NCI-H2029 (cell line): ENCODE measurements around the gene RNASEH2C.
"Not testable (repeated sequence)": the region's sequence is repeated elsewhere in the genome, so short reads cannot be mapped to it uniquely, and the experiment has no call there.

Experiments used
- DNase-seq: peaks from one replicate; lab custom pipeline; 2025; lab: John Stamatoyannopoulos, UW

The RNASEH2C gene

DNA sequence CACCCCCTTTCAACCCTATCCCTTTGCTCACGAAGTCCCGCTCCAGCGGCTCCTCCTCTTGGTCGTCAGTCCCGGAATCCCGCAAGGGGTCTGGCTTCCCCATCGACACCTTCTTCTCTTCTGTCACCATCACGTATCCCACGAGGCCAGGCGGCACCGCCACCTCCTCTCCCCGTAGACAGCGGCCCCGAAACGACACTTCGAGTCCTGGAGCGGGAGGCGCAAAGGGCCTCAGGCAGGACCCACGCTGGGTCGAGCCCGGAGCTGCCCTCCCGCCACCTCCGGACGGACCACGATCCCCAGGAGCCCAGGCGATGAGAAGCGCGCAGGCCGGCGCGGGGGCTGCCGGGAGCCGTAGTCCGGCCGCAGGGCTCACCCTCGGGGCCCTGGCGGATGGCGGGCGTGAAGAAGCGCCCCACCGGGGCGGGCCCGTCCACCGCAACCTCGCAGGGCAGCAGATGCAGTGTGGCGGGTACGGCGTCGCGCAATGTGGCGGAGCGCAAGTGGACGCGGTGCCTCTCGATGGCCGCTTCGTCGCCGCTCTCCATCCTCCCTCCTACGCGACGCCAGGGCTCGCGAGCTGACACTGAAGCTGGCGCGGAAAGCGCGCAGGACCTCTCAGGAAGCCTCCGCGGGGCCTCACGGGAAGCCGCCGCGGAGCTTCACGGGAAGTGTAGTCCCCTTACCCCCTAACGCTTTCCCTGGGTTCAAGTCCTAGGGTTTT, at the start of gene RNASEH2C:
Gene RNASEH2C, minus strand, starts transcription at position 588 of the 724 bp plus-strand sequence. Its CDS starts 40 bp downstream, at position 548.
- peak; percentile 81 for DNase-seq

DNA sequence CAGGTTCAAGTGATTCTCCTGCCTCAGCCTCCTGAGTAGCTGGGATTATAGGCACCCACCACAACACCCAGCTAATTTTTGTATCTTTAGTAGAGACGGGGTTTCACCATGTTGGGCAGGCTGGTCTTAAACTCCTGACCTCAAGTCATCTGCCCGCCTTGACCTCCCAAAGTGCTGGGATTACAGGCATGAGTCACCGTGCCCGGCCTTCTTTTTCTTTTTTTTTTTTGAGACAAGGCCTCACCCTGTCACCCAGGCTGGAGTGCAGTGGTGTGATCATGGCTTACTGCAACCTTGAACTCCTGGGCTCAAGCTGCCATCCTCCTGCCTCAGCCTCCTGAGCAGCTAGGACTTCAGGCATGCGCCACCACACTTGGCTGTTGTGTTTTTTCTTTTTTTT, 47.2 kb upstream of the RNASEH2C start:
- not testable (repeated sequence) for DNase-seq

DNA sequence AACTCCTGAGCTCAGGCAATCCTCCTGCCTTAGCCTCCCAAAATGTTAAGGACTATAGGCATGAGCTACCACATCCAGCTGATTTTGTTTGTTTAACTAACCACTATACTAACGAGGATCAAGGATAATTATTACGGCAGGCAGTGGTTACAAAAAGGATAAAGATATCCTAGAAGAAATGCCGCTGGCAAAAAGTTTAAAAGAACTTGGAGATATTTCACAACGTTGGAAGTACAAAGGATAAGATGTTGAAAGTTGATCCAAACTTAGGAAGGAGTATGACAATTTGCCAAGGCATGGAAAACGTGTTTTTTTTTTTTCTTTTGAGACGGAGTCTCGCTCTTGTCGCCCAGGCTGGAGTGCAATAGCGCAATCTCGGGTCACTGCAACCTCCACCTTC, 46.8 kb upstream of the RNASEH2C start:
- DNase-seq, result no peak

DNA sequence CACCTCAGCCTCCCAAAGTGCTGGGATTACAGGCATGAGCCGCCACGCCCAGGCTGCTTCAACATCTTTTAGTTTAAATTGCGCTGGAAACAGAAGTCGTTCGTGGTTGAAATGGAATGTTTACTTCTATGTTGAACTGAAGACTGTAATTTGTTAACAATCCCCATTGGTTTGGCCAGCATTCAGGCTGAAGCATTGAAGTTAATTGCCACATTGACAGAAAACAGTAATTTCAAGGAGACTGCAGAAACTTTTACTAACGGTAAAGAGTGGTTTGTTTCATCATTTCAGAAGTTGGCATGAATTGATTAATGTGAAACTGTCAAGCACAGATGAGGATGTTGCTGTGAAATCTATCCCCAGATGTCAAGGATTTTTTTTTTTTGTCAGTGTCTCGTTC, 45.9 kb upstream of the RNASEH2C start:
- no peak for DNase-seq

DNA sequence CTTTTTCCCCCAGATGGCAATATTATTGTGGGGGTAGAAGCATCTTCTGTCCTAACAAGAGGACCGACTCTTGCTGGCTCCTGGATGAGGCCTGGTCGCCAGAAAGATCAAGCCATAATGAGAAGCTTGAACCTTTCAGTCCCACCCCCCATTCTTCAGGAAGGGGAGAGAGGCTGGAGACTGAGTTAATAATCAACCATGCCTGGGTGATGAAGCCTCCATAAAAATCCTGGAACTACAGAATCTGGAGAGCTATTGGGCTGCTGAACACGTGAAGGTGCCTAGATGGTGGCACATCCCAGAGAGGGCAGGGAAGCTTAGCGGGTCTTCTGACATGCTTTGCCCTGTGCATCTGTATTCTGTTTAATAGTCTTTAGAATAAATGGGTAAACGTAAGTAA, 43.8 kb upstream of the RNASEH2C start:
- no peak for DNase-seq

DNA sequence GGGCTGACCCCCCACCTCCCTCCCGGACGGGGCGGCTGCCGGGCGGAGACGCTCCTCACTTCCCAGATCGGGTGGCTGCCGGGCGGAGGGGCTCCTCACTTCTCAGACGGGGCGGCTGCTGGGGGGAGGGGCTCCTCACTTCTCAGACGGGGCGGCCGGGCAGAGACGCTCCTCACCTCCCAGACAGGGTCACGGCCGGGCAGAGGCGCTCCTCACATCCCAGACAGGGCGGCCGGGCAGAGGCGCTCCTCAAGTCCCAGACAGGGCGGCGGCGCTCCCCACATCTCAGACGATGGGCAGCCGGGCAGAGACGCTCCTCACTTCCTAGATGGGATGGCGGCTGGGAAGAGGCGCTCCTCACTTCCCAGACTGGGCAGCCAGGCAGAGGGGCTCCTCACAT, 42.2 kb upstream of the RNASEH2C start:
- not testable (repeated sequence) for DNase-seq

DNA sequence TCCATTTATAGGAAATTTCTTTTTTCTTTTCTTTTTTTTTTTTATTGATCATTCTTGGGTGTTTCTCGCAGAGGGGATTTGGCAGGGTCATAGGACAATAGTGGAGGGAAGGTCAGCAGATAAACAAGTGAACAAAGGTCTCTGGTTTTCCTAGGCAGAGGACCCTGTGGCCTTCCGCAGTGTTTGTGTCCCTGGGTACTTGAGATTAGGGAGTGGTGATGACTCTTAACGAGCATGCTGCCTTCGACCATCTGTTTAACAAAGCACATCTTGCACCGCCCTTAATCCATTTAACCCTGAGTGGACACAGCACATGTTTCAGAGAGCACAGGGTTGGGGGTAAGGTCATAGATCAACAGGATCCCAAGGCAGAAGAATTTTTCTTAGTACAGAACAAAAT, 41.6 kb upstream of the RNASEH2C start:
- DNase-seq, result not testable (repeated sequence)

DNA sequence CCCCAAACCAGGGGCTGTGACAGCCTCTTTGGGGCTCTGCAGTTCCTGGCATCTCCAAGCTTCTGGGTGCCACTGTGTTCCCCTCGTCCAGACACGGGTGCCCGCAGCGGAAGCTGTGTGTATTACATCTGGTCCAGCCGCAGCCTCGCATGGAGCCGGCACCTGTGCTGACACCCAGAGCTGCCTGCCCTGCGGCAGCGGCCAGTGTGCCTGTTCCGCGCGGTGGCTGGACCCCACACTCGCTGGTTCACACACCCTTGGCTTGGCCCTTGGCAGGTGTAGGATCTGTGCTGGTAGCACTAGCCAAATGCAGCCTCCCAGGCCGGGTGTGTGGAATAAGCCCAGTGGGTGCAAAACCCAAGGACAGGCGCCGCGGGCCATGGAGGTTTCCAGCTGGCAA, 24.5 kb upstream of the RNASEH2C start:
- no peak for DNase-seq

DNA sequence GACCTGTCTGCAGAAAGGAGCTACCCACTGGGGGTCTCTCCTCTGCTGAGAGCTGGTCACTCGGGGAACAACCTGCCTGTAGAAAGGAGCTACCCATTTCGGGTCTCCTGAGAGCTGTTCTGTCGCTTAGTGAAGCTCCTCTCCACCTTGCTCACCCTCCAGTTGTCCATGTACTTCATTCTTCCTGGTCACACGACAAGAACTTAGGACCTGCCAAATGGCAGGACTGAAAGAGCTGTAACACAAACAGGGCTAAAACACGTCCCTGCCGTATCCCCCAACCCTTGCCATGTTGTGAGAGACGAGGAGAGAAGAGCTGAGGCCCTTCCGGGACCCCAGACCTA, 24.1 kb upstream of the RNASEH2C start:
- DNase-seq, result no peak

DNA sequence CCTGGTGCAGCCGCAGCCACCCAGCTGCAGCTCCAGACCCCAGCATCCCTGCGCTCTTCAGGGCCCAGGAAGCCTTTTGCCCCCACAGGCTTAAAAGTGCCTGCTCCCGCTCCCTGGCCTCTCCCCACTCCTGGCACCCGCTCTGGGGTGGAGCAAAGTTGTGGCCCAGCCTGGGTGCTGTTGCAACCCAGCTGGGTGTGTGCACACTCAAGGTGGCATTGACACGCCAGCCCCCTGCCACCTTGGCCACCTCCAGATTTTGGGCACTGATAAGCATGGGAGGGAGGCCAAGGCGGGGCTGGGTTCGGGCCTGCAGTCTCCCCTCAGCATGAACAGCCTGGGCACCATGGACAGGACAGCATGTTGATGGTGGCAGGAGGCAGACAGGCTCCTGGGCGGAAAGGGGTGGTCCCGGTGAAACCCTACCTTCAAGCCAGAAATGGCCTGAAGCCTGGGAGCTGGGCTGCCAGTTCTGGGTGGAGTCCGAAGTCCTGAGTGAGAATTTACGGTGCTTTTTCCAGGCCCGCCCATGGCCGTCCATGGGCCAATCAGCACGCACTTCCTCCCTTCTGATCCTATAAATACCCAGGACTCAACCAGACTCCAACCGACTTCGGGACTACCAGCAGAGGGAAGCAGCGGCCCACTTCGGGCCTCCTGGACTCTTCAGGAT, 23.6 kb upstream of the RNASEH2C start:
- DNase-seq, result peak; percentile 38

DNA sequence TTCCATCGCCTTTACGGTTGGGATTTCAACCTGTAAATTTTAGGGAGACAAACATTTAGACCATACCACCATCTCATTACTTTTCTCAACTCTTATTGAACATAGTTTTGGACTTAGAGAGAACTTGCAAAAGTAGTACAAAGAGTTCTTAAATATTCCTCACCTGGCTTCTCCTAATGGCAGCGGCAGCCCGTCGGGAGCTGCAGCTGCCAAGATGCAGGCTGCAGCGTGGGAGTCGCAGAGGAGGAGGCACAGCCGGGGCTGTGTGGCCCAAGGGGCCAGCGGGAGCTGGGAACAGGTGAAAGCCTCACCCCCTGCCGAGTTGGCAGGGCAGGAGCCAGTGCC, 23.1 kb upstream of the RNASEH2C start:
- DNase-seq, result no peak

DNA sequence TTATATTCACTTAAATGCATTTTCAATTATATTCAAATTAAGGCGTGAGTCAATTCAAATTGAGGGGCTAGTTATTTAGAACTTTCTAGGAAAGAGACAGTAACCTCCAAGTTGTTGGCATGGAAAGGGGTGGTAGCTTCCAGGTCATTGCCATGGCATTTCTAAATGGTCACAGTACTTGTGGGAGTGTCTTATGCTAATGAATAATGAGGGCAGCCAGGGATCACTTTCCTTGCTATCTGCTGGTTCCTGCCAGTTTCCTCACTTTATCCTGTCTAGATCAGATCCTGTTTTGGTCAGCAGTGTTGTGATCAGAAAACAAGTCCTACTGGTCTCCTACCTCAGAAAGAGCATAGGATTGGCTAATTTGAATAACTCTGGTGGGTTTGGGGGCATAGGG, 21.8 kb upstream of the RNASEH2C start:
- no peak for DNase-seq

DNA sequence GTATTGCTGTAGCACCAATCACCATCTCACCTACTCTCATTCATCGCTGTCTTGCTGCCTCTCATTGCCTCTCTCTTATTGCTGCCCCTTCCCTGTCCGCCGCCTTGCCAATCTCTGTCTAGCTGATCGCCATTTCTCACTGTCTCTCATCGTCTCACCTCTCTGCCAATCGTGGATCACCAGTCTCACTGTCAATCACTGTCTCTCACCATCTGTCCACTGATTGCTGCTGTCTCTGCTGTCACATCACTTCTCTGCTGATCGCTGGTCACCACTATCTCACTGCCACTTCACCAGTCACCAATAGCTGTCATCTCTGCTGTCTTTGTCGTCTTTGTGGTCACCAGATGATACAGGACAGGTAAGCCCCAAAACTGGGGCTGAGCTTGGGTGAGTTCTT, 20.6 kb upstream of the RNASEH2C start:
- no peak for DNase-seq

DNA sequence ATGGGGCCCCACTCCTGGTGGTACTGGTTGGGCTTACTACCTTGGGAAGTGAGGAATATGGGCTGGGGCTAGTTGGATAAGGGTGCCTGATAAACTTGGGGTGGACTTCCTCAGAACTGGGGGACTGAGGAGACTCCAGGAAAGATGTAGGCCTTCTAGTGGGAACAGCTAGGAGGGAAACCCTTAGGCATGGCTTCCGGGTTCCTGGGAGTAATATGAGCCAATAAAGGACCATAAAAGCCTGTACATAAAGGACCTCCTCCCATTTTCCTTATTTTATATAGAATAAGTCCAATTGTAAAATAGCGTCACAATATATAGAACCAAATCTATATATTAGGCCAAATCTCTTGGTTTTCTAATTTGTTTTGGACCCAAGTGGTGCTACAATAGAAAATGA, 18.4 kb upstream of the RNASEH2C start:
- DNase-seq, result no peak

DNA sequence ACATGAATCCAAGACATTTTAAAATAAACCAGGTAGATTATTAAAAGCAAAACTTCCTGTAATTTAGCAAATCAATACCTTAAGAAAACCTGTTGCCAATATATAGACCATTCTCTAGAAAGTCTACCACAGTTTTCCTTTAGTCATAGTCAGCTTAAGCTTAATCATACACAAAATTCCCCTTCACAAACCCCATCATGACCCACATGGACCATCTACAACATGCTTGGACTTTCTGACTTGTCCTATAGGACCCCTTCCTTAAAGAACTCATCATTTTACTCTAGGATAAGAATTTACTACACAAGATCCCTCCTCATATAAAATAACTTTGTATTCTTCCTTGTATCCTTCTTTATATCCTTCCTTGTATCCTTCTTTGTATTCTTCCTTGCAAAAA, 16.2 kb upstream of the RNASEH2C start:
- DNase-seq, result no peak

DNA sequence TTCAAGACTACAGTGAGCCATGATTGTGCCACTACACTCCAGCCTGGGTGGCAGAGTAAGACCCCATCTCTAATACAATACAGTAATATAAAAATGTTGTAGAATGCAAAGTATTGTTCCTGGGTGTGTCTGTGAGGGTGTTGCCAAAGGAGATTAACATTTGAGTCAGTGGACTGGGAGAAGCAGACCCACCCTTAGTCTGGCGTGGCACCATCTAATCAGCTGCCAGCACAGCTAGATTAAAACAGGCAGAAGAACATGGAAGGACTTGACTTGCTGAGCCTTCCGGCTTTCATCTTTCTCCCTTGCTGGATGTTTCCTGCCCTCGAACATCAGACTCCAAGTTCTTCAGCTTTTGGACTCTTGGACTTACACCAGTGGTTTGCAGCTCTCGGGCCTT, 14.5 kb upstream of the RNASEH2C start:
- not testable (repeated sequence) for DNase-seq

DNA sequence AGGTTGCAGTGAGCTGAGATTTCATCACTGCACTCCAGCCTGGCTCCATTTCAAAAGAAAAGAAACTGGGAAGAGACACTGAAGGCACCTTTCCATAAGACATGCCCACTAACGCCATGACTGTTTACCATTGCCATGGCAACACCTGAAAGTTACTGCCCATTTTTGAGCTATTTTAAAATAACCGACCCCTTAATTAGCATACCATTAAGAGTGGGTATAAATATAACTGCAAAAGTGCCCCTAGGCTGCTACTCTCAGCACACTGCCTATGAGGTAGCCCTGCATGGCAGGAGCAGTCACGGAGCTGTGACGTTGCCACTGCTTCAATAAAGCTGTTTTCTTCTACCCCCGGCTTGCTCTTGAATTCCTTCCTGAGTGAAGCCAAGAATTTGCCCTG, 9.9 kb upstream of the RNASEH2C start:
- DNase-seq, result no peak

DNA sequence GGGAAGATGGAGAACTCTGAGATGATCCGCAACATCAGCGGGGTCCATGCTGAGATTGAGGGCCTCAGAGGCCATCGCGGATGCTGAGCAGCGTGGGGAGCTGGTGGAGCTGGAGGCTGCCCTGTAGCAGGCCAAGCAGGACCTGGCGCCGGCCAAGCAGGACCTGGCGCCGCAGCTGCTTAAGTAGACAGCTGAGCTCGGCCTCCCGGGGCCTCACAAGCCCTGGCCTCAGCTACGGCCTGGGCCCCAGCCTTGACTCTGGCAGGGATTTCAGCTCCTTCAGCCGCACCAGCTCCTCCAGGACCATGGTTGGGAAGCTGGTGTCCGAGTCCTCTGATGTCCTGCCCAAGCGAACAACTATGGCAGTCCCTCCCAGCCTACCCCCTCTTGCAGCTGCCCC, 7.3 kb upstream of the RNASEH2C start:
- DNase-seq, result no peak

DNA sequence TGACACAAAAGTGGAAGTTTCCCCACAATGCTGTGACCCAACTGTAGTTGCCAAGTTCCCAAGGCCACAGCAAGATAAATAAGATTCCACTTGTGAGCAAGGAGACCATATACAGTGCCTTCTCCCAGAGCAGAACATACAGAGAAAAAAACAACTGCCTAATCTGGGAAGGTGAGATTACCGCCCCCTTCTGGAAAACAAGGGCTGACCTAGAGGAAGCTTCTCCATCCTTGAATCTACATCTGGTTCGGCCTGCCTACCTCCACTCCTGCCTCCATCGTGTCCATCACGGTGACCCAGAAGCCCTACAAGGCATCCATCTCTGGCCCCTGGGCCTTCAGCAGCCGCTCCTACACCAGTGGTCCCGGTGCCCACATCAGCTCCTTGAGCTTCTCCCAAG, 6.1 kb upstream of the RNASEH2C start:
- DNase-seq, result no peak

DNA sequence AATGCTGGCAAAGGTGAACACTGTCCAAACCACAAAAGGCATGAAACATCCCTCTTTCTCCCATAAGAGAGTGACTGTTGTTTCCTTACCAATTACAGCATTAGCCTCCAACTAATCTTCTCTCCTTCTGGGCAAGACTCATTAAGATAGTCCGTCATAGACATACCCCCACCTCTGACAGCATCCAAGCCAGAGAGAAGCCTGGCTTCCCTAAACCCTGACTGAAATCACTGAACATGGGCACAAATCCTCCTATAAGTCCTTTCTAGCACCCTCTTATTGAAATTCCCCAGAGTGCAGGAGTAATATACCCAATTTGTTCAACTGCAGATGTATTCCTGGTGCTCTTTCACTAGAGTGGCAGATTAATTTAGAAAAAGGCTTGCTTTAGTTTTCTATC, 1.7 kb upstream of the RNASEH2C start:
- no peak for DNase-seq

DNA sequence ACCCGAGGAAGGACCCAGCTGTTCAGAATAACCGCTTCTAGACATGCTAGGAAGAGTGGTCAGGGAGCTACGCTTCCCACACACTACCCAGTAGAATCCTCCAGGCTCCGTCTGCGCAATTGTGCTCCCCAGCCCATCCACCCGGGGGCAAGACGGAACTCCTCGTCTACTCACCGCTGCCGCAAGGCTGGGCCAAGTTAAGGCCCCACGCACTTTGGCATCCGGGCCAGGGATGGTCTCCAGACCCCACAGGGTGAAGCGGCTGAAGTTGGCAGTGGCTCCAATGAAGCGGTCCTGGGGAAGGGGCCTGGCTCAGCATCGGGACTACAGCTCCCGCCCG, 757 bp downstream of the RNASEH2C start:
- DNase-seq, result no peak

DNA sequence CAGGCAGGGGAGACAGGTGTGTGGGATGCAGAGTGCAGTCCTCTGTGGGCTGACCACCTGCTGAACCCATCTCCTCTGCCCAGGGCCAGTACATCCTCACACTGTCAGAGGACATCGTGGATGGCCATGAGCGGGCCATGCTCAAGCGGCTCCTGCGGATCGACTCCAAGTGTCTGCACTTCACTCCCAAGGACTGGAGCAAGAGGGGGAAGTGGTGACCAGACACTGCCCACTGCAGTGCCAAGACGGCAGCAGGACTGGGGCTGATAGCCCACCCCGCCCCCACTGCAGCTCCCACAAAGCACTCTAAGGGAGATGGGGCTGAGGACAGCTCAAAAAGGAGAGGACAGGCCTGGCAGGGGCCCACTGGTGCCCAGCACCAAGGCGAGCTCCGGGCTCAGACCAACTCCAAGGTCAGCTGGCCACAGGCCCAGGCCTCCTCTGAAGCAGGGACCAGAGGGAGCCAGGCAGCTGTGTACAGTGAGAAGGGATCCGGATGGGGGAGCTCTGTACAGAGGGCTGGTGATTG, 1.6 kb downstream of the RNASEH2C start:
- no peak for DNase-seq

DNA sequence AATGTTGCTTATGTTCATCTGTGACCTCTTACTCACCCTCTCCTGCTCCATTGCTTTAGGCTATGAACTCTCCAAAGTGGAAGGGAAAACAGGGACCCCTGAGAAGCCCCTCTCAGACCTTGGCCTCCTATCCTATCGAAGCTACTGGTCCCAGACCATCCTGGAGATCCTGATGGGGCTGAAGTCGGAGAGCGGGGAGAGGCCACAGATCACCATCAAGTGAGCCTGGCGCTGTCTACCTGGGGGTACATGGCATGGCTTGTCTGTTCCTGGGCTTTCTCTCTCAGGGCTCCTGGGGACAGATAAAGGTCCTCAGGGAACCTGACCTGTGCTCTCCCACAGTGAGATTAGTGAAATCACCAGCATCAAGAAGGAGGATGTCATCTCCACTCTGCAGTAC, 2.1 kb downstream of the RNASEH2C start:
- no peak for DNase-seq

DNA sequence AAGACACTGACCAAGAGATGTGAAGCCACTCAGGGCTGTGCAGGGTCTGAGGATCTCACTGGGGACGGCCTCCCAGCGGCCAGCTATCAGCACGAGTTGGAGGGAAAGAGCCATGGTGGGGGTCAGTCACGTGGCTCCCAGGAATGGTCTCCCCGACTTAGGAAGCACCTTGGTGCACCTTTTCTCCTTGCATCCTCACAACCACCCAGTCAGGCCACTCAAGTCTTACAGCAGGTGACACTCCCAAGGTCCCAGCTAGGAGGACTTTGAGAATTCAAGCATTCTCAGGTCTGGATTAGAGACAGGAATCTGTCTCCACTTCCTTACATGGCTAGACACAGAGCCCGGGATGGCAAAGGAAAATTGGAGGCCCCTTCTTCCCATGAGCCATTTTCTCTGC, 2.7 kb downstream of the RNASEH2C start:
- no peak for DNase-seq
